Gastroesophageal sphincter (tissue), 4 donors: ENCODE results near the gene GALNT18. TPM values are rescaled to one million over a fixed set of nuclear protein-coding genes. Genes with fewer than 3 reads are reported as not detected.

Experiments
- ATAC-seq: fragments of 150-250 bp; one replicate; pipeline ENCODE4 v1.9.1; 2016; ENCODE audit warnings: mild to moderate bottlenecking, moderate library complexity
- H3K27ac ChIP-seq, 4 donors: fragments of 200-600 bp; sonication (generic) in 3 of 4; 1 replicate in 3 of 4; 2 replicates in 1 of 4; pipeline ENCODE4 v1.5.1; 2016 to 2019
- H3K27me3 ChIP-seq: fragments of 200-600 bp; sonication (generic); one replicate; pipeline ENCODE4 v1.5.1; 2019
- H3K36me3 ChIP-seq, 2 donors: fragments of 200-600 bp; sonication (generic); one replicate each; pipeline ENCODE4 v1.5.1; 2019; ENCODE audit warnings: control low read depth in 1 of 2
- H3K4me1 ChIP-seq, 3 donors: fragments of 200-600 bp; sonication (generic); 1 replicate in 2 of 3; 2 replicates in 1 of 3; pipeline ENCODE4 v1.5.1; 2016 to 2019; ENCODE audit warnings: control low read depth in 2 of 3
- H3K4me3 ChIP-seq, 2 donors: fragments of 200-600 bp; sonication (generic); one replicate each; pipeline ENCODE4 v1.5.1; 2019; ENCODE audit warnings: mild to moderate bottlenecking in 1 of 2, moderate library complexity in 1 of 2
- H3K9me3 ChIP-seq, 3 donors: fragments of 200-600 bp; sonication (generic); one replicate each; pipeline ENCODE4 v1.5.1; 2017 to 2019; ENCODE audit warnings: control low read depth in 2 of 3
- EP300 ChIP-seq: sonication (generic); formaldehyde crosslinking; IDR thresholded peaks from one replicate; pipeline ENCODE4 v1.6.1; 2017; ENCODE audit warnings: antibody characterized with exemption, mild to moderate bottlenecking
- POLR2A ChIP-seq, 2 donors: fragments of 450-650 bp; IDR thresholded peaks; one replicate each; pipeline ENCODE4 v1.6.1; 2017; ENCODE audit warnings: antibody characterized with exemption in 2 of 2, mild to moderate bottlenecking in 2 of 2, moderate library complexity in 1 of 2
- POLR2AphosphoS5 ChIP-seq: sonication (generic); formaldehyde crosslinking; IDR thresholded peaks from one replicate; pipeline ENCODE4 v1.6.1; 2017; ENCODE audit warnings: antibody characterized with exemption
- WGBS, 2 donors: methylation state at CpG; one replicate each; pipeline ENCODE4 v1.1.5; 2018; ENCODE audit warnings: low coverage in 1 of 2; 5-methylcytosine and 5-hydroxymethylcytosine counted together
- total RNA-seq, 4 donors: library from RNA; depleted of rRNA; stranded (reverse); fragments of >200 nt; gene quantifications; one replicate each; pipeline ENCODE4 v1.1.0, GENCODE V29; 2016
- TF ChIP-seq, protein P1 (sequence below), 4 experiments: fragments of 200-600 bp in 2 of 4; fragments of 450-650 bp in 2 of 4; sonication (generic) in 1 of 4; IDR thresholded peaks; one replicate each; pipeline ENCODE4 v1.5.1; 2017 to 2019; ENCODE audit warnings: antibody characterized with exemption in 4 of 4, mild to moderate bottlenecking in 2 of 4, moderate library complexity in 2 of 4

The GALNT18 gene
- total RNA-seq, 4 donors from 2014 or later: 16.0 to 65.6 (median 35.2) TPM

- Histone ChIP-seq H3K27me3 (no peaks in the 10 kb centered on the region), H3K4me1 (peaks cover 15 to 56% (median 24%) of the 10 kb centered on the region in 3 donors), H3K4me3 (no peak overlapping the region), H3K27ac (peak overlapping the region; percentile 84 to 87 (median 86)), H3K9me3 (no peaks in the 10 kb centered on the region), H3K36me3 (no peaks in the 10 kb centered on the region)
- peak; percentile 61 for ATAC-seq
- WGBS, 2 donors: 4 to 19% methylated on average over 3 to 5 of the region's 9 CpGs
- TF ChIP-seq, protein P1, sequence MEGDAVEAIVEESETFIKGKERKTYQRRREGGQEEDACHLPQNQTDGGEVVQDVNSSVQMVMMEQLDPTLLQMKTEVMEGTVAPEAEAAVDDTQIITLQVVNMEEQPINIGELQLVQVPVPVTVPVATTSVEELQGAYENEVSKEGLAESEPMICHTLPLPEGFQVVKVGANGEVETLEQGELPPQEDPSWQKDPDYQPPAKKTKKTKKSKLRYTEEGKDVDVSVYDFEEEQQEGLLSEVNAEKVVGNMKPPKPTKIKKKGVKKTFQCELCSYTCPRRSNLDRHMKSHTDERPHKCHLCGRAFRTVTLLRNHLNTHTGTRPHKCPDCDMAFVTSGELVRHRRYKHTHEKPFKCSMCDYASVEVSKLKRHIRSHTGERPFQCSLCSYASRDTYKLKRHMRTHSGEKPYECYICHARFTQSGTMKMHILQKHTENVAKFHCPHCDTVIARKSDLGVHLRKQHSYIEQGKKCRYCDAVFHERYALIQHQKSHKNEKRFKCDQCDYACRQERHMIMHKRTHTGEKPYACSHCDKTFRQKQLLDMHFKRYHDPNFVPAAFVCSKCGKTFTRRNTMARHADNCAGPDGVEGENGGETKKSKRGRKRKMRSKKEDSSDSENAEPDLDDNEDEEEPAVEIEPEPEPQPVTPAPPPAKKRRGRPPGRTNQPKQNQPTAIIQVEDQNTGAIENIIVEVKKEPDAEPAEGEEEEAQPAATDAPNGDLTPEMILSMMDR (IDR thresholded peaks at IDR 0.05): no peak
- TF ChIP-seq POLR2AphosphoS5: peak; percentile 56
Measured at GRCh38 chr11:11243590-11244469, 378.0 kb downstream of the GALNT18 start.

- Histone ChIP-seq H3K9me3 (no peaks in the 10 kb centered on the region), H3K27me3 (no peaks in the 10 kb centered on the region), H3K27ac (peak overlapping the region; percentile 84 to 87 (median 86)), H3K4me3 (no peak overlapping the region), H3K4me1 (peaks cover 15 to 56% (median 24%) of the 10 kb centered on the region in 3 donors), H3K36me3 (no peaks in the 10 kb centered on the region)
- TF ChIP-seq POLR2AphosphoS5: peak; percentile 25
- no peak for TF ChIP-seq POLR2A (IDR thresholded peaks at IDR 0.05)
- no peak for TF ChIP-seq EP300
- TF ChIP-seq, protein P1 (IDR thresholded peaks at IDR 0.05): no peak
- ATAC-seq: peak; percentile 87
- WGBS, 2 donors: 6 to 20% methylated on average over 1 to 6 of the region's 6 CpGs
Measured at GRCh38 chr11:11243209-11243589, 378.6 kb downstream of the GALNT18 start.

GRCh38 chr11:11241284-11241683 lies 380.5 kb downstream of the GALNT18 start:
- Histone ChIP-seq H3K27me3 (no peaks in the 10 kb centered on the region), H3K4me3 (no peak overlapping the region), H3K36me3 (no peaks in the 10 kb centered on the region), H3K4me1 (peaks cover 15 to 56% (median 24%) of the 10 kb centered on the region in 3 donors), H3K9me3 (no peaks in the 10 kb centered on the region), H3K27ac (peak overlapping the region in 3 of 4 donors; percentile 85 to 87 (median 86))
- no peak for ATAC-seq
- TF ChIP-seq POLR2A (IDR thresholded peaks at IDR 0.05) (no peak), POLR2AphosphoS5 (no peak), EP300 (no peak)
- TF ChIP-seq, protein P1 (IDR thresholded peaks at IDR 0.05): no peak
- 50 to 90% methylated on average over 1 to 2 of the region's 2 CpGs for WGBS, 2 donors

DNA sequence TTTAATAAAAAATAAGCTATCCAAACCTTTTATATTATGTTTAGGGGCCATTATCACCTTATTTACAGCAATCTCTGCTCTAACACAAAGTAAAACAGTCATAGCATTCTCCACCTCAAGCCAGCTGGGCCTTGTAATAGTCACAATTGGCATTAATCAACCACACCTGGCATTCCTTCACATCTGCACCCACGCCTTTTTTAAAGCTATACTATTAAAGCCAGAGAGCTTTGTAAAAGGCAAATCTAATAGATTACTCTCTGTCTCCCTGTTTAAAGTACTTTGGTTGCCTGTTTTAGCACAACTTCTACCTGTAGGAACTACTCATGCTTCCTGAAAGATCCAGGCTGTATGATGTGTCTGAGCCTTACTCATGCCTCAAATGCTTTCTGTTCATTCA lies 381.8 kb downstream of the GALNT18 start:
- TF ChIP-seq POLR2AphosphoS5: no peak
- no peak for TF ChIP-seq POLR2A (IDR thresholded peaks at IDR 0.05)
- no peak for TF ChIP-seq EP300
- TF ChIP-seq, protein P1 (IDR thresholded peaks at IDR 0.05): no peak
- no peaks in the 10 kb centered on the region for H3K36me3 ChIP-seq
- no peaks in the 10 kb centered on the region for H3K27me3 ChIP-seq
- peak overlapping the region in 1 of 4 donors; percentile 0 for H3K27ac ChIP-seq
- H3K4me1 ChIP-seq: peaks cover 15 to 43% (median 19%) of the 10 kb centered on the region in 3 donors
- ATAC-seq: no peak
- H3K4me3 ChIP-seq: no peak overlapping the region
- no peaks in the 10 kb centered on the region for H3K9me3 ChIP-seq
- WGBS, 2 donors: 50 to 60% methylated on average over 1 of the region's 1 CpG
